ENCODE data around the gene CRYBG1. TPM values are rescaled to one million over a fixed set of nuclear protein-coding genes. Genes with fewer than 3 reads are reported as not detected.

CRYBG1 gene
- polyA plus RNA-seq, 2 donors = 45.2 to 74.9 TPM

- H3K27ac ChIP-seq (ENCODE audit: low read depth in 2 of 2, low read length in 1 of 2) = no peak overlapping the region
- H3K9me3 ChIP-seq (ENCODE audit: control insufficient read depth in 2 of 2, insufficient read depth in 1 of 2, low read depth in 1 of 2, low read length in 1 of 2) = no peaks in the 10 kb centered on the region
- no peak overlapping the region for H3K4me3 ChIP-seq (ENCODE audit: low read depth in 1 of 2, low read length in 2 of 2)
- no peaks in the 10 kb centered on the region for H3K27me3 ChIP-seq (ENCODE audit: control insufficient read depth in 1 of 2, insufficient read depth in 2 of 2, low read length in 2 of 2)
- H3K4me1 ChIP-seq (ENCODE audit: control insufficient read depth in 2 of 2, insufficient read depth in 2 of 2, low read length in 1 of 2) = peaks cover 0 to 2% of the 10 kb centered on the region in 2 donors
- 91 to 93% methylated on average over 2 of the region's 2 CpGs for WGBS, 2 donors
- H3K36me3 ChIP-seq (ENCODE audit: control insufficient read depth in 2 of 2, insufficient read depth in 2 of 2, low read length in 1 of 2) = peaks cover 0 to 3% of the 10 kb centered on the region in 2 donors
These were observed 102.5 kb downstream of the CRYBG1 start for GRCh38 chr6:106462923-106463557.

- WGBS, 2 donors = 71 to 80% methylated on average over 2 of the region's 2 CpGs
- no peaks in the 10 kb centered on the region for H3K9me3 ChIP-seq (ENCODE audit: control insufficient read depth in 2 of 2, insufficient read depth in 1 of 2, low read depth in 1 of 2, low read length in 1 of 2)
These were observed 105.7 kb downstream of the CRYBG1 start for GRCh38 chr6:106466211-106466610.

GRCh38 chr6:106468935-106469334 lies 108.4 kb downstream of the CRYBG1 start:
- Histone ChIP-seq H3K27ac (ENCODE audit: low read depth in 2 of 2, low read length in 1 of 2) (no peak overlapping the region), H3K4me3 (ENCODE audit: low read depth in 1 of 2, low read length in 2 of 2) (no peak overlapping the region), H3K27me3 (ENCODE audit: control insufficient read depth in 1 of 2, insufficient read depth in 2 of 2, low read length in 2 of 2) (no peaks in the 10 kb centered on the region), H3K4me1 (ENCODE audit: control insufficient read depth in 2 of 2, insufficient read depth in 2 of 2, low read length in 1 of 2) (peaks cover 0 to 3% of the 10 kb centered on the region in 2 donors), H3K9me3 (ENCODE audit: control insufficient read depth in 2 of 2, insufficient read depth in 1 of 2, low read depth in 1 of 2, low read length in 1 of 2) (no peaks in the 10 kb centered on the region), H3K36me3 (ENCODE audit: control insufficient read depth in 2 of 2, insufficient read depth in 2 of 2, low read length in 1 of 2) (peaks cover 0 to 3% of the 10 kb centered on the region in 2 donors)
- WGBS, 2 donors = 90 to 92% methylated on average over 2 of the region's 2 CpGs

More at GRCh38 chr6:106466211-106466610, 105.7 kb downstream of the CRYBG1 start:
- no peak overlapping the region for H3K27ac ChIP-seq (ENCODE audit: low read depth in 2 of 2, low read length in 1 of 2)
- no peaks in the 10 kb centered on the region for H3K27me3 ChIP-seq (ENCODE audit: control insufficient read depth in 1 of 2, insufficient read depth in 2 of 2, low read length in 2 of 2)
- H3K4me3 ChIP-seq (ENCODE audit: low read depth in 1 of 2, low read length in 2 of 2) = no peak overlapping the region
- H3K4me1 ChIP-seq (ENCODE audit: control insufficient read depth in 2 of 2, insufficient read depth in 2 of 2, low read length in 1 of 2) = peaks cover 0 to 3% of the 10 kb centered on the region in 2 donors
- peaks cover 0 to 3% of the 10 kb centered on the region in 2 donors for H3K36me3 ChIP-seq (ENCODE audit: control insufficient read depth in 2 of 2, insufficient read depth in 2 of 2, low read length in 1 of 2)

DNA sequence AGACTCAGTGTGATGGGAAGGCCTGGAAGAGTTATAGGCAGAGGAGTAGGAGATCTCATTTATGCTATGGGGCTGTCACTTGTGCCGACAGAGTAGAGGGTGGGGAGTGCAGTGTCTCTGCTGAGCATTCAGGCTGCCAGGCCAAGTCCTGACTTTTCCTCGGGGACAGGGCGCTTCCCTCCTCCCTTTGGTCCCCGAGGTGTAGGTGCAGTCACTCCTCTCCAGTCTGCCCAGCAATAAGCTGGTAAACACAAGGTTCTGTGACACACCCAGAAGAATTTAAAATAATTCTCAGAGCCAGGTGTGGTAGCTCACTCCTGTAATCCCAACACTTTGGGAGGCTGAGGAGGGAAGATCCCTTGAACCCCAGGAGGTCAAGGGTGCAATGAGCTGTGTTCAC lies 109.4 kb downstream of the CRYBG1 start:
- peak overlapping the region in 1 of 2 donors; percentile 72 for H3K27ac ChIP-seq (ENCODE audit: low read depth in 2 of 2, low read length in 1 of 2)
- no peaks in the 10 kb centered on the region for H3K9me3 ChIP-seq (ENCODE audit: control insufficient read depth in 2 of 2, insufficient read depth in 1 of 2, low read depth in 1 of 2, low read length in 1 of 2)
- H3K4me3 ChIP-seq (ENCODE audit: low read depth in 1 of 2, low read length in 2 of 2) = no peak overlapping the region
- peaks cover 0 to 3% of the 10 kb centered on the region in 2 donors for H3K36me3 ChIP-seq (ENCODE audit: control insufficient read depth in 2 of 2, insufficient read depth in 2 of 2, low read length in 1 of 2)
- no peaks in the 10 kb centered on the region for H3K27me3 ChIP-seq (ENCODE audit: control insufficient read depth in 1 of 2, insufficient read depth in 2 of 2, low read length in 2 of 2)
- H3K4me1 ChIP-seq (ENCODE audit: control insufficient read depth in 2 of 2, insufficient read depth in 2 of 2, low read length in 1 of 2) = peaks cover 0 to 5% of the 10 kb centered on the region in 2 donors
- 63 to 64% methylated on average over 4 of the region's 4 CpGs for WGBS, 2 donors

DNA sequence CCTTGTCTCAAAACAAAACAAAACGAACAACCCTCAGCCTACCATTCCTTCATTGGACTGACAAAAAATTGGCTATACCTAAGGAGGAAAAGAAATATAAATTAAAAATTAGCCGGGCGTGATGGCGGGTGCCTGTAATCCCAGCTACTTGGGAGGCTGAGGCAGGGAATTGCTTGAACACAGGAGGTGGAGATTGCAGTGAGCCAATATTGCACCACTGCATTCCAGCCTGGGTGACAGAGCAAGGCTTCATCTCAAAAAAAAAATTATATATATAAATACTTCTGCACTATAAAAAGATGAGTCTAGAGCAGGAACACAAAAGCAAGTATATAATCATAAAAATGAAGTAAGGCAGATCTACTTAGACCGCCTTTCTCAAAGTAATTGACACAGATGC lies 109.8 kb downstream of the CRYBG1 start:
- Histone ChIP-seq H3K27ac (ENCODE audit: low read depth in 2 of 2, low read length in 1 of 2) (no peak overlapping the region), H3K4me1 (ENCODE audit: control insufficient read depth in 2 of 2, insufficient read depth in 2 of 2, low read length in 1 of 2) (peaks cover 0 to 5% of the 10 kb centered on the region in 2 donors), H3K27me3 (ENCODE audit: control insufficient read depth in 1 of 2, insufficient read depth in 2 of 2, low read length in 2 of 2) (no peaks in the 10 kb centered on the region), H3K36me3 (ENCODE audit: control insufficient read depth in 2 of 2, insufficient read depth in 2 of 2, low read length in 1 of 2) (peaks cover 0 to 3% of the 10 kb centered on the region in 2 donors), H3K4me3 (ENCODE audit: low read depth in 1 of 2, low read length in 2 of 2) (no peak overlapping the region), H3K9me3 (ENCODE audit: control insufficient read depth in 2 of 2, insufficient read depth in 1 of 2, low read depth in 1 of 2, low read length in 1 of 2) (no peaks in the 10 kb centered on the region)
- 78 to 81% methylated on average over 5 of the region's 5 CpGs for WGBS, 2 donors

DNA sequence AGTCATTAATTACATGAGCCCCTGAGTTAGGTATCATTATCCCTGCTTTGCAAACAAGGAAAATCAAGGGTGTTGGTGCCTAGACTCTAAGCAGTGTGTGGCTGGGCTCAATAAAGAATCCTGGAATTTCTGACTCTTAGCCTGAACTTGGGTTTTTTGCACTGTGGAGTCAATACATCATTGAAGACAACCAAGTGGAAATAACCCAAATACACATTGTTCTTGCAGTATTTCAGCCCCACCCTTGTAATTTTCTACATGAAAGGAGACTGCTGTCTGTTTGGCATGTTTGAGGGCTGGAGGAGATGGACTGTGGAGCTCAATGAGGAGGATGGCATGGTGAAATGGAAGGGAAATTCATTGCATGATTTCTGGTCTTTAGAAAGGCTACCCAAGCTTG lies 110.3 kb downstream of the CRYBG1 start:
- H3K4me1 ChIP-seq (ENCODE audit: control insufficient read depth in 2 of 2, insufficient read depth in 2 of 2, low read length in 1 of 2) = peaks cover 0 to 5% of the 10 kb centered on the region in 2 donors
- H3K9me3 ChIP-seq (ENCODE audit: control insufficient read depth in 2 of 2, insufficient read depth in 1 of 2, low read depth in 1 of 2, low read length in 1 of 2) = no peaks in the 10 kb centered on the region
- no peaks in the 10 kb centered on the region for H3K27me3 ChIP-seq (ENCODE audit: control insufficient read depth in 1 of 2, insufficient read depth in 2 of 2, low read length in 2 of 2)
- H3K4me3 ChIP-seq (ENCODE audit: low read depth in 1 of 2, low read length in 2 of 2) = no peak overlapping the region
- H3K36me3 ChIP-seq (ENCODE audit: control insufficient read depth in 2 of 2, insufficient read depth in 2 of 2, low read length in 1 of 2) = peaks cover 0 to 3% of the 10 kb centered on the region in 2 donors
- H3K27ac ChIP-seq (ENCODE audit: low read depth in 2 of 2, low read length in 1 of 2) = no peak overlapping the region

- Histone ChIP-seq H3K36me3 (ENCODE audit: control insufficient read depth in 2 of 2, insufficient read depth in 2 of 2, low read length in 1 of 2) (peaks cover 0 to 3% of the 10 kb centered on the region in 2 donors), H3K4me1 (ENCODE audit: control insufficient read depth in 2 of 2, insufficient read depth in 2 of 2, low read length in 1 of 2) (peaks cover 0 to 9% of the 10 kb centered on the region in 2 donors), H3K4me3 (ENCODE audit: low read depth in 1 of 2, low read length in 2 of 2) (no peak overlapping the region), H3K27ac (ENCODE audit: low read depth in 2 of 2, low read length in 1 of 2) (peak overlapping the region in 1 of 2 donors; percentile 55), H3K9me3 (ENCODE audit: control insufficient read depth in 2 of 2, insufficient read depth in 1 of 2, low read depth in 1 of 2, low read length in 1 of 2) (no peaks in the 10 kb centered on the region), H3K27me3 (ENCODE audit: control insufficient read depth in 1 of 2, insufficient read depth in 2 of 2, low read length in 2 of 2) (no peaks in the 10 kb centered on the region)
- WGBS, 2 donors = 55 to 60% methylated on average over 1 of the region's 1 CpG
These were observed 113.3 kb downstream of the CRYBG1 start for GRCh38 chr6:106473812-106474211.

DNA sequence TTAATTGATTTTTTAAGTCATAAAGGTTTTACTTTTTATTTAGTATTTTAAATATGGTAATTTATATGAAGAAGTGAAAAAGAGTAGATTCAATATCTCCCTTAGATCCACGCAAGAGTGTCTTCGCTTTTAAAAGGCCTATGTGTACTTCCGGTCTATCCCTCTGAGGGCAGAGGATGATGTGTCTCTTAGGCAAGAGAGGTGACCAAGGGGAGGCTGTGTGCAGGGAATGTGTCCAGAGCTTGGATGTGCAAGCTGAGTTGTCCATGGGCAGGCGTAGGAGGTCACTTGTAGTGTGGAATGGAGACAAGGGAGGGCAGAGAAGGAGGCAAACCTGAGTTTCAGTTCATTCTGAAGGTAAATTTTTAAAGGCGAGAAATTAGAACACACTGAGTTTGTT lies 113.9 kb downstream of the CRYBG1 start:
- H3K36me3 ChIP-seq (ENCODE audit: control insufficient read depth in 2 of 2, insufficient read depth in 2 of 2, low read length in 1 of 2) = no peaks in the 10 kb centered on the region
- no peak overlapping the region for H3K4me3 ChIP-seq (ENCODE audit: low read depth in 1 of 2, low read length in 2 of 2)
- 95 to 96% methylated on average over 5 of the region's 5 CpGs for whole genome bisulfite sequencing, 2 donors
- H3K4me1 ChIP-seq (ENCODE audit: control insufficient read depth in 2 of 2, insufficient read depth in 2 of 2, low read length in 1 of 2) = peaks cover 0 to 9% of the 10 kb centered on the region in 2 donors
- no peaks in the 10 kb centered on the region for H3K9me3 ChIP-seq (ENCODE audit: control insufficient read depth in 2 of 2, insufficient read depth in 1 of 2, low read depth in 1 of 2, low read length in 1 of 2)
- H3K27ac ChIP-seq (ENCODE audit: low read depth in 2 of 2, low read length in 1 of 2) = peak overlapping the region in 1 of 2 donors; percentile 0
- no peaks in the 10 kb centered on the region for H3K27me3 ChIP-seq (ENCODE audit: control insufficient read depth in 1 of 2, insufficient read depth in 2 of 2, low read length in 2 of 2)

- Histone ChIP-seq H3K4me1 (ENCODE audit: control insufficient read depth in 2 of 2, insufficient read depth in 2 of 2, low read length in 1 of 2) (peaks cover 0 to 6% of the 10 kb centered on the region in 2 donors), H3K27me3 (ENCODE audit: control insufficient read depth in 1 of 2, insufficient read depth in 2 of 2, low read length in 2 of 2) (no peaks in the 10 kb centered on the region), H3K36me3 (ENCODE audit: control insufficient read depth in 2 of 2, insufficient read depth in 2 of 2, low read length in 1 of 2) (no peaks in the 10 kb centered on the region), H3K27ac (ENCODE audit: low read depth in 2 of 2, low read length in 1 of 2) (peak overlapping the region in 1 of 2 donors; percentile 29), H3K9me3 (ENCODE audit: control insufficient read depth in 2 of 2, insufficient read depth in 1 of 2, low read depth in 1 of 2, low read length in 1 of 2) (no peaks in the 10 kb centered on the region), H3K4me3 (ENCODE audit: low read depth in 1 of 2, low read length in 2 of 2) (no peak overlapping the region)
- 59 to 63% methylated on average over 6 of the region's 6 CpGs for WGBS, 2 donors
These were observed 114.8 kb downstream of the CRYBG1 start for GRCh38 chr6:106475284-106475683.

Data from esophagus (tissue), 2 donors.